ENCODE measurements around the gene VPS35L.

- TF ChIP-seq EZH2 (IDR thresholded peaks at IDR 0.05; ENCODE audit: low read depth) (no peak), CTCF (conservative IDR thresholded peaks at IDR 0.05) (no peak)
Observed at GRCh38 chr16:19506965-19507364, 48.5 kb upstream of the VPS35L start.
